ENCODE data around the gene PTGFRN.

PTGFRN gene

DNA sequence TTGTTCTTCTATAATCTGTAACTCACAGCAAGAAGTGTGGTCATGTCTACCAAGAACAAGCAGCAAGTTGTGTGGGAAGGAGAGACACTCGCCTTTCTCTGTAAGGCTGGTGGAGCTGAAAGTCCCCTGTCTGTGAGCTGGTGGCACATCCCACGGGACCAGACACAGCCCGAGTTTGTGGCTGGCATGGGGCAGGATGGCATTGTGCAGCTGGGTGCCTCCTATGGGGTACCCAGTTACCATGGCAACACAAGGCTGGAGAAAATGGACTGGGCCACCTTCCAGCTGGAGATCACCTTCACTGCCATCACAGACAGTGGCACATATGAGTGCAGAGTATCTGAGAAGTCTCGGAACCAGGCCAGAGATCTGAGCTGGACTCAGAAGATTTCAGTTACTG lies 107.3 kb downstream of the PTGFRN start:
- TF ChIP-seq, protein P1, sequence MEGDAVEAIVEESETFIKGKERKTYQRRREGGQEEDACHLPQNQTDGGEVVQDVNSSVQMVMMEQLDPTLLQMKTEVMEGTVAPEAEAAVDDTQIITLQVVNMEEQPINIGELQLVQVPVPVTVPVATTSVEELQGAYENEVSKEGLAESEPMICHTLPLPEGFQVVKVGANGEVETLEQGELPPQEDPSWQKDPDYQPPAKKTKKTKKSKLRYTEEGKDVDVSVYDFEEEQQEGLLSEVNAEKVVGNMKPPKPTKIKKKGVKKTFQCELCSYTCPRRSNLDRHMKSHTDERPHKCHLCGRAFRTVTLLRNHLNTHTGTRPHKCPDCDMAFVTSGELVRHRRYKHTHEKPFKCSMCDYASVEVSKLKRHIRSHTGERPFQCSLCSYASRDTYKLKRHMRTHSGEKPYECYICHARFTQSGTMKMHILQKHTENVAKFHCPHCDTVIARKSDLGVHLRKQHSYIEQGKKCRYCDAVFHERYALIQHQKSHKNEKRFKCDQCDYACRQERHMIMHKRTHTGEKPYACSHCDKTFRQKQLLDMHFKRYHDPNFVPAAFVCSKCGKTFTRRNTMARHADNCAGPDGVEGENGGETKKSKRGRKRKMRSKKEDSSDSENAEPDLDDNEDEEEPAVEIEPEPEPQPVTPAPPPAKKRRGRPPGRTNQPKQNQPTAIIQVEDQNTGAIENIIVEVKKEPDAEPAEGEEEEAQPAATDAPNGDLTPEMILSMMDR (IDR thresholded peaks at IDR 0.05; ENCODE audit: control insufficient read depth, extremely low read depth, insufficient read depth) = no peak
- DNase-seq (ENCODE audit: low read depth) = no peak
- H3K4me3 ChIP-seq (ENCODE audit: low read depth, low read length) = no peak overlapping the region

DNA sequence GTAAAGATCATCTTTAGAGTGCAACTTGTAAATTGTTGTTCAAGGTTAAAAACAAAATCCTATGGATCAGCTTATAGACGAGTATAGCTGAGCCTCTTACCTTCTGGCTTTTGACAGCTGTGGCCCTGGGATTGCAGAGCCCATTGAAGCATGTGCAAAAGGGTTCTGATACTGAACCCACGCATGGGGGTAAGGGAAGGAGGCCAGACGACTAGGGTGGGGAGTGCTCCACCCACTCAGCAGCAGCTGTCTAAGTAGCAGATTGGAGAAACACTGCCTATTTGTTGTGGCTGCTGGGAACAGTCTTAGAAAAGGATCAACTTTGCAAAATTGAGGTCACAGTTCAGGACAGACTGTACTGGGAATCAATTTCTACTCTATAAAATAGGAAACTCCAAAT lies 107.9 kb downstream of the PTGFRN start:
- DNase-seq (ENCODE audit: low read depth) = no peak
- TF ChIP-seq, protein P1 (IDR thresholded peaks at IDR 0.05; ENCODE audit: control insufficient read depth, extremely low read depth, insufficient read depth) = no peak
- no peak overlapping the region for H3K4me3 ChIP-seq (ENCODE audit: low read depth, low read length)

DNA sequence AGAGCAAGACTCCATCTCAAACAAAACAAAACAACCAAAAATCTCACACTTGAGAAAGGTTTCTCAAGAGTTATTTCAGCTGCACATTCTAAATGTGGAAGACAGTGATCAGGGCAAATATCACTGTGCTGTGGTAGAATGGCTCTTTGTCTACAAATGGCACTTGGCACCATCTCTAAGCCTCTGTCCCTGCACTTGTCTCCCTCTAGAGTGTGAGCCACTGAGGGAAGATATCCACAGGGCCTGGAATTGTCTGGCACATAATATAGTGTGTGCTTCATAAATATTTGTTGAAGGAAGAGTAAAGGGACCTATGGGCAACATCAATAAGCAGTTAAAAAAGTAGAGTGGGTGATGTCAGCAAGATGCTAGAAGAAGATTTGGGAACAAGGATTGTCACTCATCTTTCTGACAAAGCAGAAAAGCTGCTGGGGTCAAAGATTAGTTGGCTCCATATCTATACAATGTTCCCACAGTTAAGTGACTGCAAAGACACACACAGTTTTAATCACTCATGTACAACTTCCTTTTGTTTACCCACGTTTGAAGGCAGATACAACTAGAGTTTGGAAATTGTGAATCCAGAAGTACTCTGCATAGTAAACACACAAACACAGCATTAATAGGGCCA lies 110.9 kb downstream of the PTGFRN start:
- TF ChIP-seq, protein P1 (IDR thresholded peaks at IDR 0.05; ENCODE audit: control insufficient read depth, extremely low read depth, insufficient read depth) = no peak
- no peak for DNase-seq (ENCODE audit: low read depth)

DNA sequence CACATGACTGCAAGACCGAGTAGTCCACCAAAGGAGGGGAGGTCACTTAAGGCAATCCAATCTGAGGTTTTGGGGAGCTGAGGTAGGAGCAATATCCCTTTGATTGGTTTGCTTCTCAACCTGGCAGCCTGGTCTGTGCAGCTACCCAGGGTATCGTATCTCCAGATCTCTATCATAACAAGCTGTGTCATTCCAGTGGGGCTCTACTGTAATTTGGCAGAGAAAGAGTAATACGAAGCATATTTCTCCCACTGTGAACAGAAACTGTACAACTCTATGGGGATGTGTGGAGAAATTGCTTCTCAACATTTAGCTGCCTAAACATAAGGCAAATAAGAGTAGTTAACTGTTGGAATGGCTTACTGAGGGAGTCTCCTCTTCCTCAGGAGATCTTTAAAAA lies 112.4 kb downstream of the PTGFRN start:
- TF ChIP-seq, protein P1 (IDR thresholded peaks at IDR 0.05; ENCODE audit: control insufficient read depth, extremely low read depth, insufficient read depth) = no peak
- no peak overlapping the region for H3K4me3 ChIP-seq (ENCODE audit: low read depth, low read length)
- no peak for DNase-seq (ENCODE audit: low read depth)

More for the DNA sequence above, 110.9 kb downstream of the PTGFRN start:
- H3K4me3 ChIP-seq (ENCODE audit: low read depth, low read length) = no peak overlapping the region

GRCh38 chr1:117025568-117025967 lies 115.9 kb downstream of the PTGFRN start:
- no peak overlapping the region for H3K4me3 ChIP-seq (ENCODE audit: low read depth, low read length)
- TF ChIP-seq, protein P1 (IDR thresholded peaks at IDR 0.05; ENCODE audit: control insufficient read depth, extremely low read depth, insufficient read depth) = no peak
- no peak for DNase-seq (ENCODE audit: low read depth)

DNA sequence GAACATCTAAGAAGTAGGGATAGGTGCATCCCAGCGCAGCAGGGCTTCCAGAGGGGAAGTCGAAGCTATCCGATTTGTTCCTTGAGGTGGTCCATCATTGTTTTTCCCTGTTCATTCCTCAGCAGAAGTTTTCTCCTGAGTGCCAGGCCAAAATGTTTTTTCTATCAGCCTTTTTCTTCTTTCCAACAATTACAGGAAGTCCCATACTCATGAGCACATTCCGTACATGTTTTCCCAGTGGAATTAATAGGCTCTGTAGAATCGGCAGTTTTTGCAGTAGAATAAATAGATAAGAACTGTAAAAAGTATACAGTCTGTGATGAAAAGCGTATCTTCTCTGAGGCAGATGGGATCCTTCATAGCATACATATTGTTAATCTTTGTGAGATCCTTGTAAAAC lies 116.6 kb downstream of the PTGFRN start:
- DNase-seq (ENCODE audit: low read depth) = peak; percentile 34
- no peak overlapping the region for H3K4me3 ChIP-seq (ENCODE audit: low read depth, low read length)
- TF ChIP-seq, protein P1 (IDR thresholded peaks at IDR 0.05; ENCODE audit: control insufficient read depth, extremely low read depth, insufficient read depth) = no peak

DNA sequence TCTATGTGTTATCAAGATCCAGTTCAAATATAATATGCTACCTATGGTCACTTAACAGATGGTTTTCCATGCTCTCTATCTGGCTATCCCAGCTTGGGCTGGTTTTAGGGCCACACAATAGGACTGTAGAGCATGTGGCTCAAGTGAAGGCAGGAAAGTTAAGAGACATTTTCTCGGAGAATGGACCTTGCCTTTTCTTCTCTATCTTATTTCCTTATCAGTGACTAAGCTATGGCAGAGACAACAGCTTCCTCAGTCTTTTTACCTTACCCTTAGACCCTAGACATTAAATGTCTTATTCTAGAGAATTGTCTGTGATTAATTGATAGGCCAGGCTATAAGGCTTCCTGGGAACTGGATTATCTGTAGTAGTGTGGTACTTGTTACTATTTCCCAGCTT lies 120.0 kb downstream of the PTGFRN start:
- TF ChIP-seq, protein P1 (IDR thresholded peaks at IDR 0.05; ENCODE audit: control insufficient read depth, extremely low read depth, insufficient read depth) = no peak
- no peak overlapping the region for H3K4me3 ChIP-seq (ENCODE audit: low read depth, low read length)
- DNase-seq (ENCODE audit: low read depth) = no peak
